Stomach (tissue), 9 donors: Measurements from ENCODE around the gene PC. TPM values are rescaled to one million over a fixed set of nuclear protein-coding genes. Genes with fewer than 3 reads are reported as not detected.

Experiments used
- DNase-seq, 2 donors: peaks; one replicate each; pipeline versions ENCODE4 v3.0.0 to v3.0.0-alpha.2; 2013 to 2019
- H3K27ac ChIP-seq, 5 donors: fragments of 200-600 bp in 4 of 5; sonication (generic) in 4 of 5; one replicate each; pipeline ENCODE4 v1.5.1; 2013 to 2019; ENCODE audit warnings: mild to moderate bottlenecking in 1 of 5, moderate library complexity in 1 of 5
- H3K27me3 ChIP-seq, 3 donors: fragments of 200-600 bp; sonication (generic); one replicate each; pipeline ENCODE4 v1.5.1; 2017 to 2019; ENCODE audit warnings: mixed run types in 1 of 3
- H3K36me3 ChIP-seq, 4 donors: fragments of 200-600 bp; sonication (generic); 1 replicate in 3 of 4; 2 replicates in 1 of 4; pipeline ENCODE4 v1.5.1; 2016 to 2019
- H3K4me1 ChIP-seq, 4 donors: fragments of 200-600 bp; sonication (generic); one replicate each; pipeline ENCODE4 v1.5.1; 2016 to 2019
- H3K4me3 ChIP-seq, 4 donors: fragments of 200-600 bp; sonication (generic) in 3 of 4; one replicate each; pipeline ENCODE4 v1.5.1; 2016 to 2019; ENCODE audit warnings: mild to moderate bottlenecking in 1 of 4
- H3K9me3 ChIP-seq, 4 donors: fragments of 200-600 bp; sonication (generic); one replicate each; pipeline ENCODE4 v1.5.1; 2016 to 2019
- CTCF ChIP-seq, 7 experiments: fragments of 450-650 bp in 4 of 7; fragments of 200-600 bp in 3 of 7; sonication (generic) in 3 of 7; IDR thresholded peaks; one replicate each; pipeline ENCODE4 v1.5.1; 2016 to 2019; ENCODE audit warnings: antibody characterized with exemption in 7 of 7, control low read depth in 2 of 7, mild to moderate bottlenecking in 1 of 7
- EP300 ChIP-seq: sonication (generic); formaldehyde crosslinking; IDR thresholded peaks from one replicate; pipeline ENCODE4 v1.6.1; 2017; ENCODE audit warnings: antibody characterized with exemption
- POLR2A ChIP-seq, 4 donors: fragments of 450-650 bp; IDR thresholded peaks; one replicate each; pipeline ENCODE4 v1.6.1; 2016; ENCODE audit warnings: antibody characterized with exemption in 4 of 4, control low read depth in 2 of 4, mild to moderate bottlenecking in 1 of 4, moderate library complexity in 1 of 4
- POLR2AphosphoS5 ChIP-seq, 3 donors: sonication (generic); formaldehyde crosslinking; IDR thresholded peaks; one replicate each; pipeline ENCODE4 v1.6.1; 2016; ENCODE audit warnings: antibody characterized with exemption in 3 of 3
- WGBS, 5 donors: extraction: QIAGEN DNeasy Blood & Tissue Kit in 3 of 5; methylation state at CpG; one replicate each; pipeline versions ENCODE4 v1.1.5 to v1.1.7; 2013 to 2018; 5-methylcytosine and 5-hydroxymethylcytosine counted together
- intact Hi-C: fragments of 100-400 bp; cut with DNase I; formaldehyde crosslinking; loops from one replicate; pipeline ENCODE4 v1.15.1; 2023; ENCODE audit warnings: low total_unique reads
- polyA plus RNA-seq, 3 donors: library from polyadenylated mRNA; stranded (reverse); fragments of 200-250 nt; gene quantifications; one replicate each; pipeline ENCODE4 v1.2.3, GENCODE V29; 2013
- total RNA-seq, 5 donors: library from RNA; depleted of rRNA; stranded (reverse); fragments of >200 nt; gene quantifications; one replicate each; pipeline versions ENCODE4 v1.1.0 to v1.2.3, GENCODE V29; 2014 to 2016
- donor health status: healthy with polysubstance abuse.
- donor health status: Bipolar disorder and iron deficiency.
- donor health status: healthy.

The PC gene
- total and polyA plus RNA-seq, 8 donors = 0.58 to 86.0 (median 22.3) TPM

GRCh38 chr11:66912361-66912760, 45.8 kb downstream of the PC start:
- DNase-seq = no peak
- H3K36me3 ChIP-seq = no peaks in the 10 kb centered on the region
- intact Hi-C loops = no loop called here
- H3K27me3 ChIP-seq = no peaks in the 10 kb centered on the region
- no peaks in the 10 kb centered on the region for H3K9me3 ChIP-seq
- H3K4me3 ChIP-seq = no peak overlapping the region
- 70 to 87% (median 76%) methylated on average over 7 of the region's 7 CpGs for WGBS, 5 donors
- peaks cover 4 to 33% (median 24%) of the 10 kb centered on the region in 4 donors for H3K4me1 ChIP-seq
- TF ChIP-seq CTCF (IDR thresholded peaks at IDR 0.05) (no peak), POLR2AphosphoS5 (IDR thresholded peaks at IDR 0.05) (no peak), POLR2A (IDR thresholded peaks at IDR 0.05) (no peak), EP300 (no peak)
- H3K27ac ChIP-seq = peak overlapping the region in 1 of 5 donors; percentile 44

GRCh38 chr11:66910669-66911068, 47.5 kb downstream of the PC start:
- intact Hi-C loops = no loop called here
- Histone ChIP-seq H3K27ac (no peak overlapping the region), H3K36me3 (no peaks in the 10 kb centered on the region), H3K27me3 (no peaks in the 10 kb centered on the region), H3K9me3 (no peaks in the 10 kb centered on the region), H3K4me3 (no peak overlapping the region), H3K4me1 (peaks cover 0 to 43% (median 29%) of the 10 kb centered on the region in 4 donors)
- no peak for DNase-seq
- no peak for TF ChIP-seq EP300
- no peak for TF ChIP-seq CTCF (IDR thresholded peaks at IDR 0.05)
- no peak for TF ChIP-seq POLR2A (IDR thresholded peaks at IDR 0.05)
- TF ChIP-seq POLR2AphosphoS5 (IDR thresholded peaks at IDR 0.05) = no peak
- WGBS, 5 donors = 87 to 97% (median 88%) methylated on average over 4 of the region's 4 CpGs

GRCh38 chr11:66910016-66910415, 48.2 kb downstream of the PC start:
- no peaks in the 10 kb centered on the region for H3K27me3 ChIP-seq
- no peaks in the 10 kb centered on the region for H3K9me3 ChIP-seq
- no peak overlapping the region for H3K27ac ChIP-seq
- H3K4me1 ChIP-seq = peaks cover 0 to 41% (median 24%) of the 10 kb centered on the region in 4 donors
- H3K36me3 ChIP-seq = no peaks in the 10 kb centered on the region
- intact Hi-C loops = no loop called here
- DNase-seq = no peak
- no peak for TF ChIP-seq POLR2A (IDR thresholded peaks at IDR 0.05)
- no peak for TF ChIP-seq POLR2AphosphoS5 (IDR thresholded peaks at IDR 0.05)
- no peak for TF ChIP-seq EP300
- TF ChIP-seq CTCF (IDR thresholded peaks at IDR 0.05) = no peak
- WGBS, 5 donors = 88 to 93% (median 92%) methylated on average over 9 to 10 of the region's 10 CpGs
- H3K4me3 ChIP-seq = no peak overlapping the region

GRCh38 chr11:66909181-66909580, 49.0 kb downstream of the PC start:
- TF ChIP-seq CTCF (IDR thresholded peaks at IDR 0.05) = no peak
- intact Hi-C loops = no loop called here
- no peak for DNase-seq
- 90 to 95% (median 92%) methylated on average over 6 to 8 of the region's 8 CpGs for WGBS, 5 donors
- Histone ChIP-seq H3K9me3 (no peaks in the 10 kb centered on the region), H3K36me3 (no peaks in the 10 kb centered on the region), H3K27me3 (no peaks in the 10 kb centered on the region), H3K4me3 (no peak overlapping the region), H3K27ac (no peak overlapping the region), H3K4me1 (peaks cover 4 to 36% (median 24%) of the 10 kb centered on the region in 4 donors)
